Endodermal cell (in vitro differentiated cells): Measurements from ENCODE around the gene ELL. TPM values are rescaled to one million over a fixed set of nuclear protein-coding genes. Genes with fewer than 3 reads are reported as not detected.

Experiments
- DNase-seq: peaks from one replicate; pipeline ENCODE4 v3.0.0-alpha.2; 2017
- H3K27ac ChIP-seq: 2 replicates; pipeline ENCODE4 v1.5.1; 2013; ENCODE audit warnings: mild to moderate bottlenecking, low read depth, low read length, moderate library complexity
- H3K27me3 ChIP-seq: 2 replicates; pipeline ENCODE4 v1.6.1; 2013; ENCODE audit warnings: mild to moderate bottlenecking, low read length, moderate library complexity; ENCODE audit not compliant: insufficient read depth, control insufficient read depth, poor library complexity, severe bottlenecking
- H3K36me3 ChIP-seq: 2 replicates; pipeline ENCODE4 v1.7.0; 2013; ENCODE audit warnings: mild to moderate bottlenecking, low read length, moderate library complexity; ENCODE audit not compliant: control insufficient read depth, insufficient read depth
- H3K4me1 ChIP-seq: one replicate; pipeline ENCODE4 v1.7.0; 2013; ENCODE audit warnings: low read length; ENCODE audit not compliant: control insufficient read depth, insufficient read depth
- H3K4me3 ChIP-seq: 2 replicates; pipeline ENCODE4 v1.5.1; 2013; ENCODE audit warnings: mild to moderate bottlenecking, low read length, moderate library complexity
- H3K9ac ChIP-seq: 2 replicates; pipeline ENCODE4 v1.6.1; 2013; ENCODE audit warnings: mild to moderate bottlenecking, low read length, moderate library complexity; ENCODE audit not compliant: poor library complexity, severe bottlenecking; ENCODE audit errors: extremely low read depth
- H3K9me3 ChIP-seq: 2 replicates; pipeline ENCODE4 v1.6.1; 2013; ENCODE audit warnings: mild to moderate bottlenecking, low read length, moderate library complexity; ENCODE audit not compliant: control insufficient read depth
- H3K27ac Mint-ChIP-seq: 2 replicates; pipeline ENCODE4 v1.8.0; 2020; ENCODE audit warnings: mixed read lengths
- H3K27me3 Mint-ChIP-seq: 2 replicates; pipeline ENCODE4 v1.8.0; 2021; ENCODE audit warnings: mild to moderate bottlenecking, mixed read lengths; ENCODE audit not compliant: insufficient read depth
- H3K36me3 Mint-ChIP-seq: 2 replicates; pipeline ENCODE4 v1.8.0; 2020; ENCODE audit warnings: low read depth, mixed read lengths
- H3K4me1 Mint-ChIP-seq: 2 replicates; pipeline ENCODE4 v1.8.0; 2020; ENCODE audit warnings: mixed read lengths
- H3K4me3 Mint-ChIP-seq: 2 replicates; pipeline ENCODE4 v1.8.0; 2020; ENCODE audit warnings: mild to moderate bottlenecking, moderate library complexity, mixed read lengths
- H3K9me3 Mint-ChIP-seq: 2 replicates; pipeline ENCODE4 v1.8.0; 2020; ENCODE audit warnings: mild to moderate bottlenecking, mixed read lengths
- CTCF ChIP-seq: fragments of 200-600 bp; sonication (generic); conservative IDR thresholded peaks from 2 replicates; pipeline ENCODE4 v1.5.0; 2021; ENCODE audit warnings: antibody characterized with exemption, mild to moderate bottlenecking
- WGBS, 2 experiments: methylation state at CpG; one replicate each; pipeline versions ENCODE4 v1.1.5 to v1.1.7; 2013; ENCODE audit warnings: missing lambda C conversion rate in 2 of 2, mixed read lengths in 1 of 2; ENCODE audit not compliant: insufficient coverage in 1 of 2, insufficient read length in 1 of 2; 5-methylcytosine and 5-hydroxymethylcytosine counted together
- total RNA-seq, 2 donors: library from RNA; stranded (reverse); fragmentation: NEBNext Ultra II Directional in 1 of 2; extraction: Animal tissue kit (Norgen Biotek cat#: 25700) in 1 of 2; gene quantifications; 2 replicates in 1 of 2; 3 replicates in 1 of 2; pipeline ENCODE4 v1.2.1, GENCODE V29; 2021

The ELL gene
- total RNA-seq, 2 donors from 2014 or later: 10.9 to 15.4 TPM

GRCh38 chr19:18456279-18456678 is 65.6 kb downstream of the ELL start:
- Histone ChIP-seq H3K9me3 (no peaks in the 10 kb centered on the region), H3K27ac (no peak overlapping the region), H3K36me3 (peaks cover 6% of the 10 kb centered on the region), H3K4me1 (no peaks in the 10 kb centered on the region), H3K9ac (no peak overlapping the region), H3K4me3 (no peak overlapping the region), H3K27me3 (no peaks in the 10 kb centered on the region)
- Mint-ChIP-seq H3K9me3 (no peaks in the 10 kb centered on the region), H3K27me3 (no peaks in the 10 kb centered on the region), H3K4me3 (no peak overlapping the region), H3K36me3 (peaks cover 35% of the 10 kb centered on the region), H3K27ac (no peak overlapping the region), H3K4me1 (no peaks in the 10 kb centered on the region)
- 90 to 93% methylated on average over 2 to 4 of the region's 4 CpGs for WGBS, 2 experiments
- DNase-seq: no peak
- no peak for TF ChIP-seq CTCF

- Mint-ChIP-seq H3K4me3 (no peak overlapping the region), H3K4me1 (peaks cover 1% of the 10 kb centered on the region), H3K36me3 (peaks cover 23% of the 10 kb centered on the region), H3K27ac (peak overlapping the region; percentile 77), H3K27me3 (no peaks in the 10 kb centered on the region), H3K9me3 (no peaks in the 10 kb centered on the region)
- H3K36me3 ChIP-seq: peaks cover 10% of the 10 kb centered on the region
- no peak for TF ChIP-seq CTCF
- no peak overlapping the region for H3K4me3 ChIP-seq
- H3K4me1 ChIP-seq: no peaks in the 10 kb centered on the region
- 94 to 95% methylated on average over 8 to 10 of the region's 10 CpGs for WGBS, 2 experiments
- H3K27ac ChIP-seq: no peak overlapping the region
- no peaks in the 10 kb centered on the region for H3K9me3 ChIP-seq
- no peak for DNase-seq
- H3K27me3 ChIP-seq: no peaks in the 10 kb centered on the region
- no peak overlapping the region for H3K9ac ChIP-seq
Measured at GRCh38 chr19:18453269-18454024, 68.4 kb downstream of the ELL start.

- H3K9me3 Mint-ChIP-seq: no peaks in the 10 kb centered on the region
- TF ChIP-seq CTCF: no peak
- peaks cover 1% of the 10 kb centered on the region for H3K4me1 Mint-ChIP-seq
- WGBS, 2 experiments: 79 to 86% methylated on average over 2 to 3 of the region's 3 CpGs
- no peaks in the 10 kb centered on the region for H3K9me3 ChIP-seq
- H3K4me3 Mint-ChIP-seq: no peak overlapping the region
- DNase-seq: no peak
- peaks cover 22% of the 10 kb centered on the region for H3K36me3 Mint-ChIP-seq
- no peaks in the 10 kb centered on the region for H3K27me3 Mint-ChIP-seq
- H3K27me3 ChIP-seq: no peaks in the 10 kb centered on the region
- H3K9ac ChIP-seq: no peak overlapping the region
- no peak overlapping the region for H3K4me3 ChIP-seq
- peaks cover 10% of the 10 kb centered on the region for H3K36me3 ChIP-seq
- H3K27ac ChIP-seq: no peak overlapping the region
- no peak overlapping the region for H3K27ac Mint-ChIP-seq
- H3K4me1 ChIP-seq: no peaks in the 10 kb centered on the region
Measured at GRCh38 chr19:18452386-18452785, 69.5 kb downstream of the ELL start.
